Uterus (tissue), 4 donors: ENCODE results near the gene PCDH9. TPM values are rescaled to one million over a fixed set of nuclear protein-coding genes. Genes with fewer than 3 reads are reported as not detected.

Experiments
- DNase-seq, 2 donors: peaks; one replicate each; pipeline ENCODE4 v3.0.0-alpha.2; 2019 to 2020
- H3K27ac ChIP-seq, 2 donors: fragments of 200-600 bp; sonication (generic); 1 replicate in 1 of 2; 2 replicates in 1 of 2; pipeline ENCODE4 v1.5.1; 2016 to 2018
- H3K27me3 ChIP-seq, 2 donors: fragments of 200-600 bp; sonication (generic); one replicate each; pipeline ENCODE4 v1.5.1; 2018 to 2019; ENCODE audit warnings: control low read depth in 1 of 2
- H3K36me3 ChIP-seq, 2 donors: fragments of 200-600 bp; sonication (generic); one replicate each; pipeline ENCODE4 v1.5.1; 2019; ENCODE audit warnings: control low read depth in 1 of 2
- H3K4me1 ChIP-seq, 2 donors: fragments of 200-600 bp; sonication (generic); one replicate each; pipeline ENCODE4 v1.5.1; 2018 to 2019; ENCODE audit warnings: control low read depth in 1 of 2
- H3K4me3 ChIP-seq, 2 donors: fragments of 200-600 bp; sonication (generic); 1 replicate in 1 of 2; 2 replicates in 1 of 2; pipeline ENCODE4 v1.5.1; 2018 to 2019; ENCODE audit warnings: mild to moderate bottlenecking in 1 of 2
- H3K9me3 ChIP-seq, 2 donors: fragments of 200-600 bp; sonication (generic); one replicate each; pipeline ENCODE4 v1.5.1; 2019; ENCODE audit warnings: control low read depth in 1 of 2
- CTCF ChIP-seq, 4 experiments: fragments of 200-600 bp in 2 of 4; fragments of 450-650 bp in 2 of 4; sonication (generic) in 2 of 4; IDR thresholded peaks; one replicate each; pipeline ENCODE4 v1.5.1; 2016 to 2019; ENCODE audit warnings: antibody characterized with exemption in 4 of 4, mild to moderate bottlenecking in 2 of 4, moderate library complexity in 1 of 4
- POLR2A ChIP-seq, 2 donors: fragments of 450-650 bp; IDR thresholded peaks; one replicate each; pipeline ENCODE4 v1.6.1; 2016; ENCODE audit warnings: antibody characterized with exemption in 2 of 2, mild to moderate bottlenecking in 1 of 2, moderate library complexity in 1 of 2
- intact Hi-C: fragments of 100-400 bp; cut with DNase I; formaldehyde crosslinking; loops from one replicate; pipeline ENCODE4 v1.15.1; 2023; ENCODE audit warnings: low total_unique reads
- total RNA-seq, 4 donors: library from RNA; depleted of rRNA in 3 of 4; stranded (reverse); fragments of >200 nt in 3 of 4; gene quantifications; one replicate each; pipeline versions ENCODE4 v1.1.0 to v1.2.4, GENCODE V29; 2014 to 2023
- donor health status: DM: yes; HTN: yes; CAD: no.

Gene PCDH9
- total RNA-seq, 4 donors from 2014 or later: 0.51 to 45.7 (median 2.1) TPM

- Histone ChIP-seq H3K4me1 (no peaks in the 10 kb centered on the region), H3K27ac (no peak overlapping the region), H3K4me3 (no peak overlapping the region), H3K27me3 (no peaks in the 10 kb centered on the region), H3K9me3 (no peaks in the 10 kb centered on the region), H3K36me3 (no peaks in the 10 kb centered on the region)
- TF ChIP-seq CTCF (IDR thresholded peaks at IDR 0.05): no peak
- TF ChIP-seq POLR2A (IDR thresholded peaks at IDR 0.05): no peak
- DNase-seq: no peak
- intact Hi-C loops: no loop called here
These were observed 4.6 kb downstream of the PCDH9 start for GRCh38 chr13:67225252-67226159.

- Histone ChIP-seq H3K4me3 (no peak overlapping the region), H3K4me1 (no peaks in the 10 kb centered on the region), H3K27me3 (no peaks in the 10 kb centered on the region), H3K36me3 (no peaks in the 10 kb centered on the region), H3K9me3 (no peaks in the 10 kb centered on the region), H3K27ac (no peak overlapping the region)
- TF ChIP-seq POLR2A (IDR thresholded peaks at IDR 0.05): no peak
- TF ChIP-seq CTCF (IDR thresholded peaks at IDR 0.05): peak; percentile 19 to 55 (median 40)
- intact Hi-C loops: no loop called here
- DNase-seq: peak; percentile 43 to 50
These were observed 5.8 kb downstream of the PCDH9 start for GRCh38 chr13:67224148-67224846.

- no peak overlapping the region for H3K4me3 ChIP-seq
- no peak for DNase-seq
- H3K36me3 ChIP-seq: no peaks in the 10 kb centered on the region
- TF ChIP-seq POLR2A (IDR thresholded peaks at IDR 0.05) (no peak), CTCF (IDR thresholded peaks at IDR 0.05) (no peak)
- no peak overlapping the region for H3K27ac ChIP-seq
- H3K27me3 ChIP-seq: no peaks in the 10 kb centered on the region
- H3K9me3 ChIP-seq: no peaks in the 10 kb centered on the region
- intact Hi-C loops: no loop called here
- H3K4me1 ChIP-seq: no peaks in the 10 kb centered on the region
These were observed 6.4 kb downstream of the PCDH9 start for GRCh38 chr13:67223742-67224141.

- TF ChIP-seq POLR2A (IDR thresholded peaks at IDR 0.05) (no peak), CTCF (IDR thresholded peaks at IDR 0.05) (no peak)
- DNase-seq: no peak
- H3K9me3 ChIP-seq: no peaks in the 10 kb centered on the region
- H3K36me3 ChIP-seq: no peaks in the 10 kb centered on the region
- H3K27ac ChIP-seq: no peak overlapping the region
- H3K4me1 ChIP-seq: no peaks in the 10 kb centered on the region
- intact Hi-C loops: no loop called here
- H3K4me3 ChIP-seq: no peak overlapping the region
- H3K27me3 ChIP-seq: no peaks in the 10 kb centered on the region
These were observed 7.1 kb downstream of the PCDH9 start for GRCh38 chr13:67223024-67223423.
